Suprapubic skin (tissue), 4 donors: ENCODE results near the gene STN1. TPM values are rescaled to one million over a fixed set of nuclear protein-coding genes. Genes with fewer than 3 reads are reported as not detected.

ENCODE experiments used
- DNase-seq, 2 donors: peaks; one replicate each; pipeline ENCODE4 v3.0.0-alpha.2; 2019; ENCODE audit warnings: low spot score in 2 of 2
- H3K27ac ChIP-seq: fragments of 200-600 bp; sonication (generic); one replicate; pipeline ENCODE4 v1.5.1; 2019
- H3K27me3 ChIP-seq: fragments of 200-600 bp; sonication (generic); one replicate; pipeline ENCODE4 v1.5.1; 2019
- H3K36me3 ChIP-seq: fragments of 200-600 bp; sonication (generic); one replicate; pipeline ENCODE4 v1.5.1; 2019
- H3K4me1 ChIP-seq: fragments of 200-600 bp; sonication (generic); one replicate; pipeline ENCODE4 v1.5.1; 2019
- H3K4me3 ChIP-seq: fragments of 200-600 bp; sonication (generic); one replicate; pipeline ENCODE4 v1.5.1; 2019; ENCODE audit warnings: mild to moderate bottlenecking
- H3K9me3 ChIP-seq: fragments of 200-600 bp; sonication (generic); one replicate; pipeline ENCODE4 v1.5.1; 2019
- EP300 ChIP-seq: sonication (generic); formaldehyde crosslinking; IDR thresholded peaks from one replicate; pipeline ENCODE4 v1.6.1; 2017; ENCODE audit warnings: antibody characterized with exemption
- POLR2A ChIP-seq, 2 donors: fragments of 450-650 bp; IDR thresholded peaks; one replicate each; pipeline ENCODE4 v1.6.1; 2017; ENCODE audit warnings: antibody characterized with exemption in 2 of 2, mild to moderate bottlenecking in 2 of 2, moderate library complexity in 2 of 2
- POLR2AphosphoS5 ChIP-seq, 3 donors: sonication (generic); formaldehyde crosslinking; IDR thresholded peaks; one replicate each; pipeline ENCODE4 v1.6.1; 2017; ENCODE audit warnings: antibody characterized with exemption in 3 of 3
- WGBS: methylation state at CpG from one replicate; pipeline ENCODE4 v1.1.5; 2018; 5-methylcytosine and 5-hydroxymethylcytosine counted together
- total RNA-seq, 4 donors: library from RNA; depleted of rRNA; stranded (reverse); fragments of >200 nt; gene quantifications; one replicate each; pipeline ENCODE4 v1.1.0, GENCODE V29; 2016
- TF ChIP-seq, protein P1 (sequence below), 2 donors: fragments of 200-600 bp in 1 of 2; fragments of 450-650 bp in 1 of 2; sonication (generic) in 1 of 2; IDR thresholded peaks; one replicate each; pipeline ENCODE4 v1.5.1; 2016 to 2019; ENCODE audit warnings: antibody characterized with exemption in 2 of 2, mild to moderate bottlenecking in 1 of 2, moderate library complexity in 1 of 2

Gene STN1
- total RNA-seq, 4 donors from 2014 or later, result 13.8 to 24.8 (median 22.9) TPM

DNA sequence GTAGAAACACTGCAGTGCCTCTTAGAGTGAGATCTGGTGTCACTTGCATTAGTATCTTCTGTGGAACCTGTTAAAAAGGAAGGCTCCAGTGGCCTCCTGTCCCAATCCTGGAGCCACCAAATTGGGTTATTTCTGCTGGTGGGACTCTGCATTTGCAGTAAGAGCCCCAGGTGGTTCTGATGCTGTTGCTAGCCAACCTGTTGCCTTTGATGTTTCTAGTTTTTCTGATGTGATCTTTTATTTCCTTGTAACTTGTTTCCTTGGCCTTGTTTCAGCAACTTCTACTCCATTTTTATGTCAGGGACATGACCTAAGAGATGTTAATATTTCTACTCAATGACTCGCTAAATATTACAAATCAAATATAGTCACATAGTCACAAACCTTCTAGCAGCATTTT, 12.5 kb upstream of the STN1 start:
- no peaks in the 10 kb centered on the region for H3K36me3 ChIP-seq
- H3K27ac ChIP-seq, result no peak overlapping the region
- TF ChIP-seq, protein P1, sequence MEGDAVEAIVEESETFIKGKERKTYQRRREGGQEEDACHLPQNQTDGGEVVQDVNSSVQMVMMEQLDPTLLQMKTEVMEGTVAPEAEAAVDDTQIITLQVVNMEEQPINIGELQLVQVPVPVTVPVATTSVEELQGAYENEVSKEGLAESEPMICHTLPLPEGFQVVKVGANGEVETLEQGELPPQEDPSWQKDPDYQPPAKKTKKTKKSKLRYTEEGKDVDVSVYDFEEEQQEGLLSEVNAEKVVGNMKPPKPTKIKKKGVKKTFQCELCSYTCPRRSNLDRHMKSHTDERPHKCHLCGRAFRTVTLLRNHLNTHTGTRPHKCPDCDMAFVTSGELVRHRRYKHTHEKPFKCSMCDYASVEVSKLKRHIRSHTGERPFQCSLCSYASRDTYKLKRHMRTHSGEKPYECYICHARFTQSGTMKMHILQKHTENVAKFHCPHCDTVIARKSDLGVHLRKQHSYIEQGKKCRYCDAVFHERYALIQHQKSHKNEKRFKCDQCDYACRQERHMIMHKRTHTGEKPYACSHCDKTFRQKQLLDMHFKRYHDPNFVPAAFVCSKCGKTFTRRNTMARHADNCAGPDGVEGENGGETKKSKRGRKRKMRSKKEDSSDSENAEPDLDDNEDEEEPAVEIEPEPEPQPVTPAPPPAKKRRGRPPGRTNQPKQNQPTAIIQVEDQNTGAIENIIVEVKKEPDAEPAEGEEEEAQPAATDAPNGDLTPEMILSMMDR (IDR thresholded peaks at IDR 0.05), result no peak
- TF ChIP-seq POLR2A (IDR thresholded peaks at IDR 0.05), result no peak
- TF ChIP-seq POLR2AphosphoS5 (IDR thresholded peaks at IDR 0.05), result no peak
- no peak for TF ChIP-seq EP300
- WGBS, result 94% methylated on average over 1 of the region's 1 CpG
- H3K27me3 ChIP-seq, result no peaks in the 10 kb centered on the region
- H3K4me1 ChIP-seq, result peaks cover 6% of the 10 kb centered on the region
- no peak for DNase-seq
- H3K4me3 ChIP-seq, result no peak overlapping the region
- no peaks in the 10 kb centered on the region for H3K9me3 ChIP-seq

DNA sequence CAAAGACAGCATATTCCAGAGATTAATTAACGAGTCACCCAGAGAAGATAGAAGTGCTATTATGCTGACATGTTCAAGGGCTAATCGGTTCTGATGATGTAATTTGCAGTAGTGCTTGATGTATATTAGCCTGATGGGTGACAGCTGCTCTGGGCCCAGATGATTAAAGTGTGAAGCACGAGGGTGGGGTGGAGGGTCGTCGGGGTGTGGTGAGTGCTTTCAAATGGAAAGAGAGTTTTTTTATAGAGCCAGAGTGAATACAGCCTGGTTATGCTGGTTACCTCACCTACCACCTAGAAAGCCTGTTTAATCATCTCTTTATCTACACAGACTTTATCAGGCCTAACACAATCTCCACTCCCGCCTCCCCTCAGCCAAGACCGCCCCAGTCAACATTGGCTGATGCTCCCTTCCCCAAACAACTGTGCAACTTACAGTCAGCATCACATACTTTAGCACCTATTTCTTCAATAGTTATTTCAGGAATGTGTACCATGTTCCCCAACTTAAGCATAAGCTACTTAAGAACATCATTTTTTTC, 11.5 kb upstream of the STN1 start:
- Histone ChIP-seq H3K9me3 (no peaks in the 10 kb centered on the region), H3K27me3 (no peaks in the 10 kb centered on the region), H3K27ac (no peak overlapping the region), H3K4me1 (peaks cover 6% of the 10 kb centered on the region), H3K4me3 (no peak overlapping the region), H3K36me3 (no peaks in the 10 kb centered on the region)
- WGBS, result 63% methylated on average over 7 of the region's 7 CpGs
- DNase-seq, result no peak
- TF ChIP-seq, protein P1 (IDR thresholded peaks at IDR 0.05), result no peak
- no peak for TF ChIP-seq POLR2AphosphoS5 (IDR thresholded peaks at IDR 0.05)
- no peak for TF ChIP-seq POLR2A (IDR thresholded peaks at IDR 0.05)
- TF ChIP-seq EP300, result no peak

DNA sequence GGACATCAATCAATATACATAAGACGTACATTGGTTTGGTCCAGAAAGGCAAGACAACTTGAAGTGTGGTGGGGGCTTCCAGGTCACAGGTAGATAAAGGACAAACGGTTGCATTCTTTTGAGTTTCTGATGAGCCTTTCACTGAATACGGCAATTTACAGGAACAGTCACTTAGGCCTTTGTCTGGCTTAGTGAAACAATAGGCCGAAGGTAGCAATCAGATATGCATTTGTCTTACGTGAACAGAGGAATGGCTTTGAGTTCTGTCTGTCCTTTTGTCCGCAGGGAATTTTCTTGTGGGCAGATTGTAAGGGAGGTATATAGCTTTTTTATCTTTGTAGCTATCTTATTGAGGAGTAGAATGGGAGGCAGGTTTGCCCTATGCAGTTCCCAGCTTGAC, 10.8 kb upstream of the STN1 start:
- H3K4me1 ChIP-seq, result peaks cover 6% of the 10 kb centered on the region
- WGBS, result 98% methylated on average over 6 of the region's 6 CpGs
- H3K4me3 ChIP-seq, result no peak overlapping the region
- H3K27ac ChIP-seq, result no peak overlapping the region
- TF ChIP-seq POLR2A (IDR thresholded peaks at IDR 0.05), result no peak
- TF ChIP-seq, protein P1 (IDR thresholded peaks at IDR 0.05), result no peak
- no peak for TF ChIP-seq EP300
- TF ChIP-seq POLR2AphosphoS5 (IDR thresholded peaks at IDR 0.05), result no peak
- DNase-seq, result no peak
- H3K36me3 ChIP-seq, result no peaks in the 10 kb centered on the region
- no peaks in the 10 kb centered on the region for H3K27me3 ChIP-seq
- no peaks in the 10 kb centered on the region for H3K9me3 ChIP-seq

DNA sequence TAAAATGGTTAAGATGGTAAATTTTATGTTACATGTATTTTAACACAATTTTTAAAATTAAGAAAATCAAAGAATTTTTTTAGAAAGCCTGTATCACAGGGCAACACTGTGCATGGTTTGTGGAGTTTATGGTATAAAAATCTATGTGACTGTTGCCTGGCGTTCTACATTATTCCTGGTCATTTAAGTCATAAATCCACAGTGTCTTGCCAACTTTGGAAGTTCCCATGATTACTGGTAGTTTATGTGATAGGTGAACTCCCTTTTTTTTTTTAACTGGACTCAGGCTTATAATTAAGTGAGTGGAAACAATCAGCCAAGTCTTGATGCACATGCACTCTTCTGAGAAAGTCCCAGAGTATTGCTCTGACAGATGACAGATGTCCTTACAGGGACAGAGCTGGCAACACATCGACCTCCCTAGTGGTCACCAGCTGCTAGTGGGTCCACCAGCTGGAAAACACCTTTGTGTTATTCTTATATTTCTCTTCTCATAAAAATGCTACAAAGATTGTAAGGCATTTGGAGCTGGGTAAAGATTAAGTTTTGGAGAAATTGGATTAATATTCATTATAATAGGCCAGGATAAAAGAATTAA, 8.8 kb upstream of the STN1 start:
- H3K4me3 ChIP-seq, result no peak overlapping the region
- DNase-seq, result no peak
- H3K4me1 ChIP-seq, result peaks cover 6% of the 10 kb centered on the region
- TF ChIP-seq, protein P1 (IDR thresholded peaks at IDR 0.05), result no peak
- TF ChIP-seq POLR2A (IDR thresholded peaks at IDR 0.05) (no peak), POLR2AphosphoS5 (IDR thresholded peaks at IDR 0.05) (no peak), EP300 (no peak)
- WGBS, result 82% methylated on average over 2 of the region's 2 CpGs
- no peaks in the 10 kb centered on the region for H3K36me3 ChIP-seq
- H3K27ac ChIP-seq, result no peak overlapping the region
- no peaks in the 10 kb centered on the region for H3K27me3 ChIP-seq
- H3K9me3 ChIP-seq, result no peaks in the 10 kb centered on the region

DNA sequence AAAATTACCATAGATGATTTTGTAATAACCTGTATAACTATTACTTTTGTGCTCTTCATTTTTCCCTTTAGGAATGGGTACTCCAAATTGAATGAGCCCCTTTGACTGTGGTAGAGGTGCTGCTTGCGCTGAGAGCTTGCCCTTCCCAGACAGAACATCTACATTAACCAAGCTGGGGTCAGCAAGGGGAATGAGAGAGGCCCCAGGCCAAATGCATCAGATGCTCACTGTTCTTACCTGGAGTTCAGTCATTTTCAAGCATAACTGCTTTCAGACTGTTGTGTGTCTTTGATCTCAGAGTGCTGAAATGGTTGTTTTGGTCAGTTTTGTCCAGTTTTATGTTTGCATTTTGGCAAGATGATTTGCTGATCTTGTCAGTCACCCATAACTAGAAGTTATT, 7.6 kb upstream of the STN1 start:
- 95% methylated on average over 1 of the region's 1 CpG for WGBS
- H3K4me3 ChIP-seq, result no peak overlapping the region
- H3K4me1 ChIP-seq, result peaks cover 2% of the 10 kb centered on the region
- TF ChIP-seq POLR2A (IDR thresholded peaks at IDR 0.05) (no peak), POLR2AphosphoS5 (IDR thresholded peaks at IDR 0.05) (no peak), EP300 (no peak)
- TF ChIP-seq, protein P1 (IDR thresholded peaks at IDR 0.05), result no peak
- no peak for DNase-seq
- H3K9me3 ChIP-seq, result no peaks in the 10 kb centered on the region
- no peak overlapping the region for H3K27ac ChIP-seq
- H3K27me3 ChIP-seq, result no peaks in the 10 kb centered on the region
- no peaks in the 10 kb centered on the region for H3K36me3 ChIP-seq
